Cardiac fibroblast (primary cell): Measurements from ENCODE around the gene KRTAP10-9.
A peak's percentile ranks its signal among the peaks of the same experiment; 100 is the strongest.
"Not testable (repeated sequence)": the region's sequence is repeated elsewhere in the genome, so short reads cannot be mapped to it uniquely, and the experiment has no call there.

Experiments used
- DNase-seq, 2 donors: peaks; one replicate each; pipeline versions ENCODE4 v3.0.0 to v3.0.0-alpha.2; 2010; ENCODE audit warnings: low read depth in 2 of 2
- H3K4me3 ChIP-seq, 2 donors: replicated peaks in 1 of 2; 1 replicate in 1 of 2; 2 replicates in 1 of 2; pipeline ENCODE4 v1.5.1; 2011; ENCODE audit warnings: low read depth in 2 of 2, low read length in 2 of 2, mild to moderate bottlenecking in 2 of 2, moderate library complexity in 1 of 2
- CTCF ChIP-seq: IDR thresholded peaks from one replicate; pipeline ENCODE4 v1.5.1; 2011; ENCODE audit warnings: low read depth, mild to moderate bottlenecking, low read length, inconsistent platforms

KRTAP10-9 gene

GRCh38 chr21:44583089-44583799 lies 43.6 kb upstream of the KRTAP10-9 start:
- H3K4me3 ChIP-seq, result no peak overlapping the region
- no peak for TF ChIP-seq CTCF
- DNase-seq, result peak in 1 of 2 donors; percentile 5

GRCh38 chr21:44583800-44584147 lies 43.1 kb upstream of the KRTAP10-9 start:
- no peak overlapping the region for H3K4me3 ChIP-seq
- TF ChIP-seq CTCF, result no peak
- DNase-seq, result no peak

- DNase-seq, result no peak
- H3K4me3 ChIP-seq, result no peak overlapping the region
- TF ChIP-seq CTCF, result no peak
Measured at GRCh38 chr21:44585892-44586291, 41.0 kb upstream of the KRTAP10-9 start.

GRCh38 chr21:44589094-44589493 lies 37.8 kb upstream of the KRTAP10-9 start:
- no peak for DNase-seq
- no peak for TF ChIP-seq CTCF
- H3K4me3 ChIP-seq, result no peak overlapping the region

DNA sequence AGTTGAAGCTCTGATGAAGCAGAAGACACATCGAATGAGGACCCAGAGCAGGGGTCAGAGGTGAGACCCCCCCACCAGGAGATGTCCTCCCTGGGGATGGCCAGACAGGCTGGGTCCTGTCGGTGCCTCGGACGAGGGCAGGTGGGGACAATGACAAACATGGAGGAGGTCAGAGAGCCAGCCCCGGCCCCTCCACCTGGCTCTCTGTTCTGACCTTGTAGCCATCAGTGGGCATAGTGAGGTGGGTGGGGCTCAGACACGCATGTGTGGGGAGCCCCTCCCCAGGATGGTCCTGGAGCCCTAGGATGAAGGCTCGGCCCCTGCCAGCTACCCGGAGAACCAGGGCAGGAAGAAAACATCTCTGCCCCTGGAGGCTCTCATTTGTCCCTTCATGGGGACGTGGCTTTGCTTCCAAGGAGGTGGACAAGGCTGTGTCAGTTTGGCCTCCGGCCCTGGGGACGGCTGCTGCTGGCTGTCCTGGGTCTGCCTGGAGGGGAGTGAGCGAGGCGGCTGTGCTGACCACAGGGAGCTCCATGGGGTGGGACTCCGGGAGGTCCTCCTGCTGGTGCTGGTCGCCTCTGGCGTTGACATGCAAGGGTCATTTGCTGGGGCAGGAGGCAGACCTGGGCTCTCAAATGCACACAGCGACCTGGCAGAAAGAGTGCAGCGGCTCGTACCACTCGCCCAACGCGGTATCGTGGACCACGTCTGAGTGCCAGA lies 37.1 kb upstream of the KRTAP10-9 start:
- no peak overlapping the region for H3K4me3 ChIP-seq
- TF ChIP-seq CTCF, result no peak

GRCh38 chr21:44590311-44590721 lies 36.6 kb upstream of the KRTAP10-9 start:
- DNase-seq, result no peak
- no peak overlapping the region for H3K4me3 ChIP-seq
- no peak for TF ChIP-seq CTCF

More for the DNA sequence above, 37.1 kb upstream of the KRTAP10-9 start:
- DNase-seq, result no peak

DNA sequence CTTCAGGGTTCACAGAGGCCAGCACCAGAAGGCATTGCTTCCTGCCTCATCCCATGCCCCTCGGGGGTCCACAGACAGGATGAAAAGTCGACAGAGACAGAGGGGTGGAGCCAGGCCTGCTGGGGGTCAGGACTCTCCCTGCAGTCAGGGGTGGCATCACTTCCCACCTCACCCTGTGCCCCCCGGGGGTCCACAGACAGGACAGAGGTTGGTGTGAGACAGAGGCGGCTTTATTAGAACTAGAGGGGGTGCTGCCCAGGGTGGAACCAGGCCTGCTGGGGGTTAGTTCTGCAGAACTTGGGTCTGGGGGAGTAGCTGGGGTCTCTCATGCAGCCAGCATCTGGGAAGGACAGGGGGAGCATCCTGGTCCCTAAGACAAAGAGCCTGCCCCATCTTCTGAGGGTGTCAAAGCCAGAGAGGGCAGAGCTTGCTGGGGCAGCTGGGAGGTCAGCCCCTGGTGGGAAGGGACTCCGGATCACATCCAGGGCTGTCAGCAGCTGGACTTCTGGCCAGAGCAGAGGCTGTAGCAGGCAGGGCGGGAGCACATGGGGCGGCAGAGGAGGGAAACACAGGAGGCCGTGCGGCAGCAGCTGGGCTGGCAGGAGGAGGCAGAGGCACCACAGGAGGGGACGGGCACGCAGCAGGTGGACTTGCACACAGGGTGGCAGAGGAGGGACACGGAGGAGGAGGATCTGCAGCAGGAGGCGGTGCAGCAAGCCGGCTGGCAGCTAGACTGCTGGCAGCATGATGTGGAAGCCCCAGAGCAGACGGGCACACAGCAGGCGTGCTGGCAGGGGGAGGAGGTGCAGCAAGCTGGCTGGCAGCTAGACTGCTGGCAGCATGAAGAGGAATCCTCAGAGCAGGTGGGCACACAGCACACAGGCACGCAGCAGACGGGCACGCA lies 35.7 kb upstream of the KRTAP10-9 start:
- not testable (repeated sequence) for DNase-seq

GRCh38 chr21:44591801-44592130 lies 35.1 kb upstream of the KRTAP10-9 start:
- not testable (repeated sequence) for DNase-seq, H3K4me3 ChIP-seq

More for the DNA sequence above, 35.7 kb upstream of the KRTAP10-9 start:
- not testable (repeated sequence) for H3K4me3 ChIP-seq
